Measurements from ENCODE around the gene CHST7.

DNA sequence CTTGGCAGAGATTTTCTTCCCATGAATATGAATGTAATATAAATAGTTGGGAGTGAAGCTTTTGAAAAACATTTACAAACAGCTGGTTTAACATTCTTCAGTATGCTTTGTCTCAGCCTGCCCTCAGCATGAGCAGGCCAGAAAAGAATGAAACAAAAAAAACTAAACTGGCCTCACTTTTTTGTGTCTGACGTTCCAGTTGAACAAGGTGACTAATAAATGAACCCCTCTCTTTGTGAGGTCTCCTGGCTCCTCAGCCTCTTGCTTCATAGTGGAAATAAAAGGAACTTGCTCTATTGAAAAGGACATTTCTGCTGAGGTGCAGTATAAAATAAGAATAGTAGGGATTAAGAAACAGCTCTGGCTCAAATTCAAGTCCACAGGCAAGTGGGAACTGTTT lies 9.4 kb downstream of the CHST7 start:
- TF ChIP-seq, protein P1, sequence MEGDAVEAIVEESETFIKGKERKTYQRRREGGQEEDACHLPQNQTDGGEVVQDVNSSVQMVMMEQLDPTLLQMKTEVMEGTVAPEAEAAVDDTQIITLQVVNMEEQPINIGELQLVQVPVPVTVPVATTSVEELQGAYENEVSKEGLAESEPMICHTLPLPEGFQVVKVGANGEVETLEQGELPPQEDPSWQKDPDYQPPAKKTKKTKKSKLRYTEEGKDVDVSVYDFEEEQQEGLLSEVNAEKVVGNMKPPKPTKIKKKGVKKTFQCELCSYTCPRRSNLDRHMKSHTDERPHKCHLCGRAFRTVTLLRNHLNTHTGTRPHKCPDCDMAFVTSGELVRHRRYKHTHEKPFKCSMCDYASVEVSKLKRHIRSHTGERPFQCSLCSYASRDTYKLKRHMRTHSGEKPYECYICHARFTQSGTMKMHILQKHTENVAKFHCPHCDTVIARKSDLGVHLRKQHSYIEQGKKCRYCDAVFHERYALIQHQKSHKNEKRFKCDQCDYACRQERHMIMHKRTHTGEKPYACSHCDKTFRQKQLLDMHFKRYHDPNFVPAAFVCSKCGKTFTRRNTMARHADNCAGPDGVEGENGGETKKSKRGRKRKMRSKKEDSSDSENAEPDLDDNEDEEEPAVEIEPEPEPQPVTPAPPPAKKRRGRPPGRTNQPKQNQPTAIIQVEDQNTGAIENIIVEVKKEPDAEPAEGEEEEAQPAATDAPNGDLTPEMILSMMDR (IDR thresholded peaks at IDR 0.05; ENCODE audit: borderline replicate concordance, extremely low read depth, low read length, poor library complexity, severe bottlenecking), result no peak
- TF ChIP-seq EZH2 (IDR thresholded peaks at IDR 0.05; ENCODE audit: borderline replicate concordance, low read depth, low read length, severe bottlenecking), result no peak

Data from DND-41 (cell line).